Measurements from ENCODE around the gene LRRC8C. TPM values are rescaled to one million over a fixed set of nuclear protein-coding genes. Genes with fewer than 3 reads are reported as not detected.

Gene LRRC8C
- total RNA-seq, 2 donors from 2014 or later, result 15.8 to 25.4 TPM

- ATAC-seq, result no peak
- H3K4me3 Mint-ChIP-seq, result peak overlapping the region; percentile 95
- H3K36me3 Mint-ChIP-seq, result no peaks in the 10 kb centered on the region
Measured at GRCh38 chr1:89631816-89632656, 884 bp upstream of the LRRC8C start.

DNA sequence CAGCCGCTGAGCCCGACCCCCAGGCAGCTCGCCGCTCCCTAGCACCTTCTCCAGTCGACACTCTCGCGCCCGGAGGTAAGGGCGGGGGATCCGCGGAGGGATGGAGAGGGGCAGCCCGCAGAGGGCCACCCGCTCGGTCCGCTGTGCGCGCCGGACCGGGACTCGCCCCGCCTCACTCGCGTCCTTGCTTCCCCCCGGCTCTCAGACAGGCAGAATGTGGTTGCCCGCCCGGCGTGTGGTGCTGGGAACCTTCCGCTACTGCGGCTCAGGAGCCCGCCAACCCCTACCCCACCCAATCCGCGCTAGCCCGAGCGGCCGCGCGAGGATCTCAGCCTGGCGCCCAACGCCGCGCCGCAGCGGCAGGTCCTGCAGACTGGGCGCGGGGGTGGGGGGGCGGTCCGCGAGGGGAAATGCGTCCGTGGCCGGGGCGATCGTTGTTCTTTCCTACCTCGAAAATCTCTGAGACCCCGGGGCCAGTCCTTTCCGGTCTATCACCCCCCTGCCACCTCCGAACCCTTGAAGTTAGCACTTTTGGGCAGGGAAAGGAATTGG lies 404 bp downstream of the LRRC8C start:
- ATAC-seq, result peak; percentile 74 to 76
- peak overlapping the region; percentile 95 for H3K4me3 Mint-ChIP-seq
- peak overlapping the region; percentile 78 to 86 for H3K27ac Mint-ChIP-seq
- DNase-seq (ENCODE audit: low spot score), result peak; percentile 76
- H3K36me3 Mint-ChIP-seq, result no peaks in the 10 kb centered on the region
- H3K4me1 Mint-ChIP-seq (ENCODE audit: low read depth in 2 of 2), result peaks cover 46 to 73% of the 10 kb centered on the region in 2 donors
- no peaks in the 10 kb centered on the region for H3K9me3 Mint-ChIP-seq
- H3K27me3 Mint-ChIP-seq, result no peaks in the 10 kb centered on the region

More at GRCh38 chr1:89631816-89632656, 884 bp upstream of the LRRC8C start:
- DNase-seq (ENCODE audit: low spot score), result no peak
- Mint-ChIP-seq H3K27ac (peak overlapping the region; percentile 86 to 92), H3K4me1 (ENCODE audit: low read depth in 2 of 2) (peaks cover 37 to 67% of the 10 kb centered on the region in 2 donors), H3K9me3 (no peaks in the 10 kb centered on the region), H3K27me3 (no peaks in the 10 kb centered on the region)

DNA sequence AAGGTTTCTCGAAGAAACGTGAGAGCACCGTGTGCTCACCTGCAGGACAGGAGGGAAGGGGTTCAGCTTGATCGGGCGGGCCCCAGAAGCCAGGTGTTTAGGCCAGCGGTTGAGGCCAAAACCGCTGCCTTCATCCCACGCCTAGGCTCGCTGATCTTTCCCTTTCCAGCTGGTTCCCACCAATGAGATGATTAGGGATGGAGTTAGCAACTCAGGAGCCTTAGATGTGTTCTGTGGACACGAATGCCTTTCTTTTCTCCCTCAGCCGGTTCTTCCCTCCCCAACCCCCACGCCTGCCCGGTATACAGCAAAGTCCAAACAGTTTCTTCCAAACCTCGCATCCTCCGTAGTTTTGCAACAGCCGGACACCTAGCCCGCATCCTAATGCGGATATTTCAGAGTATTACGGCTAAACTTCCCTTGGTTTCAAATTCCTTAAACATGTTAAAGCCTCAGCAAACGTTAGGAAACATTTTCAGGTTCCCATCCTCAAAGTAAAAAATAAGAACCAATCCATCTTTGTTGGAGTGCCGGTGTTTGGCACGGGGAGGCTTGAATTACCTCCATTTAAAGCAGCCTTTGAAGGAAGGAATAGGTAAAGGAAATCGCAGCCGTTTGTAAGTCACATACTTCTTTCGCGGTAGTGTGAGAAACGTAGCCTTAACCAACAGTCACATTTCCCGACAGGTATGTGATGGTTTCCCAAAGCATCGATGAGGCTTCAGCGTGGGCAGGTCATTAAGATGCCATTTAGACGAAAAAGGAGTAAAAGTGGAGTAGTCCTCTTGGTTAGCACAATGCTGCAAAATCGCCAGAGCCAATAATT lies 1.1 kb downstream of the LRRC8C start:
- ATAC-seq (no peak), DNase-seq (ENCODE audit: low spot score) (no peak)
- H3K27me3 Mint-ChIP-seq, result no peaks in the 10 kb centered on the region
- H3K9me3 Mint-ChIP-seq, result no peaks in the 10 kb centered on the region
- peak overlapping the region; percentile 95 for H3K4me3 Mint-ChIP-seq
- H3K36me3 Mint-ChIP-seq, result no peaks in the 10 kb centered on the region
- peak overlapping the region; percentile 78 to 86 for H3K27ac Mint-ChIP-seq
- peaks cover 46 to 67% of the 10 kb centered on the region in 2 donors for H3K4me1 Mint-ChIP-seq (ENCODE audit: low read depth in 2 of 2)

GRCh38 chr1:89635825-89636815 lies 3.2 kb downstream of the LRRC8C start:
- Mint-ChIP-seq H3K36me3 (no peaks in the 10 kb centered on the region), H3K27me3 (no peaks in the 10 kb centered on the region)
- no peak for ATAC-seq

GRCh38 chr1:89637496-89637895 lies 4.6 kb downstream of the LRRC8C start:
- no peaks in the 10 kb centered on the region for H3K9me3 Mint-ChIP-seq
- H3K27me3 Mint-ChIP-seq, result no peaks in the 10 kb centered on the region
- ATAC-seq (no peak), DNase-seq (ENCODE audit: low spot score) (no peak)
- peak overlapping the region in 1 of 2 donors; percentile 63 for H3K27ac Mint-ChIP-seq
- H3K36me3 Mint-ChIP-seq, result no peaks in the 10 kb centered on the region
- peaks cover 37 to 54% of the 10 kb centered on the region in 2 donors for H3K4me1 Mint-ChIP-seq (ENCODE audit: low read depth in 2 of 2)
- no peak overlapping the region for H3K4me3 Mint-ChIP-seq

More at GRCh38 chr1:89635825-89636815, 3.2 kb downstream of the LRRC8C start:
- no peak for DNase-seq (ENCODE audit: low spot score)
- Mint-ChIP-seq H3K4me1 (ENCODE audit: low read depth in 2 of 2) (peaks cover 36 to 61% of the 10 kb centered on the region in 2 donors), H3K27ac (peak overlapping the region; percentile 54 to 63), H3K4me3 (peak overlapping the region; percentile 15), H3K9me3 (no peaks in the 10 kb centered on the region)

GRCh38 chr1:89640440-89640839 lies 7.5 kb downstream of the LRRC8C start:
- Mint-ChIP-seq H3K4me3 (no peak overlapping the region), H3K4me1 (ENCODE audit: low read depth in 2 of 2) (peaks cover 31 to 39% of the 10 kb centered on the region in 2 donors), H3K36me3 (peaks cover 6% of the 10 kb centered on the region), H3K27ac (peak overlapping the region in 1 of 2 donors; percentile 4), H3K27me3 (no peaks in the 10 kb centered on the region), H3K9me3 (no peaks in the 10 kb centered on the region)
- ATAC-seq (no peak), DNase-seq (ENCODE audit: low spot score) (no peak)

DNA sequence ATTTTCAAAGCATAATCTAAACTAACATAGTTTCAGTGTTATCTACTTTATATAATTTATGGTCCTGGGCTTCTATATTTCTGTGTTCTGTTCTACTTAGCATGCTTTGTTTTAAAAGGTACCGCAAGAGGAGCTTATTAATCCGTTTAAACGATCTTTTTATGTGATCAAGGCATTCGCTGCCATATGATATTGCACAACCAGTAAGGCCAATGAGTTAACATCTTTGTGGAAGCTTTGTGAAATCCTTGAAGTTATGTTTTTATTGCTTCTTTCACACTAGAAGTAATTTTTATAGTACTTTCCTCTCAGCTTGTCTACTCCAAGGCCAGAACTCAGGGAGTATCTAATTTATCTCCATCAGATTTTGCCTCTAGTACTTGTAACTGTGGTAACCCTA lies 8.9 kb downstream of the LRRC8C start:
- no peaks in the 10 kb centered on the region for H3K9me3 Mint-ChIP-seq
- H3K36me3 Mint-ChIP-seq, result peaks cover 13% of the 10 kb centered on the region
- H3K27me3 Mint-ChIP-seq, result no peaks in the 10 kb centered on the region
- no peak for DNase-seq (ENCODE audit: low spot score)
- H3K4me1 Mint-ChIP-seq (ENCODE audit: low read depth in 2 of 2), result peaks cover 21 to 27% of the 10 kb centered on the region in 2 donors
- no peak for ATAC-seq
- peak overlapping the region in 1 of 2 donors; percentile 65 for H3K27ac Mint-ChIP-seq
- no peak overlapping the region for H3K4me3 Mint-ChIP-seq

DNA sequence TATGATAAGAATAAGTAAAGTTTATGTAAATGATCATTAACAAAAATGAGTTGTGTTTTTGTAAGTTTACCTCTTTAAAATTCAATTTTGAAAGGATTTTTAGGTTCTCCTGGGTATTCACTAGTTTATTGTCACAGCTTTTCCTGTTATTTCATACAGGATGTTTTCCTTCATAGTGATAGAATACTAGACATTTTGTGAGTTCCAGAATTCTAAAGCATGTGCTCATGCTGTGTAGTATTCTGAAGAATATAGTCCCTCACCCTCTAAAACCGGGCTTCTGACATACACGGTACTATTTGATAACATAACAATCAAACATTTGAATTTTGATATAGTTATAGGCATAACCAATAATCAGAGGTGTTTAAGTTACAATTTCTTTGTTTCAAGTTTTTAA lies 10.7 kb downstream of the LRRC8C start:
- no peak for DNase-seq (ENCODE audit: low spot score)
- H3K4me3 Mint-ChIP-seq, result no peak overlapping the region
- H3K9me3 Mint-ChIP-seq, result no peaks in the 10 kb centered on the region
- no peak overlapping the region for H3K27ac Mint-ChIP-seq
- peaks cover 13% of the 10 kb centered on the region for H3K36me3 Mint-ChIP-seq
- H3K27me3 Mint-ChIP-seq, result no peaks in the 10 kb centered on the region
- no peak for ATAC-seq
- peaks cover 11 to 17% of the 10 kb centered on the region in 2 donors for H3K4me1 Mint-ChIP-seq (ENCODE audit: low read depth in 2 of 2)

GRCh38 chr1:89644119-89644814 lies 11.3 kb downstream of the LRRC8C start:
- DNase-seq (ENCODE audit: low spot score) (no peak), ATAC-seq (no peak)
- no peaks in the 10 kb centered on the region for H3K9me3 Mint-ChIP-seq
- no peaks in the 10 kb centered on the region for H3K27me3 Mint-ChIP-seq
- peaks cover 14 to 20% of the 10 kb centered on the region in 2 donors for H3K4me1 Mint-ChIP-seq (ENCODE audit: low read depth in 2 of 2)
- no peak overlapping the region for H3K4me3 Mint-ChIP-seq
- H3K27ac Mint-ChIP-seq, result no peak overlapping the region
- peaks cover 13% of the 10 kb centered on the region for H3K36me3 Mint-ChIP-seq

- Mint-ChIP-seq H3K9me3 (no peaks in the 10 kb centered on the region), H3K27me3 (no peaks in the 10 kb centered on the region), H3K4me1 (ENCODE audit: low read depth in 2 of 2) (peaks cover 22 to 23% of the 10 kb centered on the region in 2 donors), H3K4me3 (no peak overlapping the region), H3K27ac (no peak overlapping the region), H3K36me3 (peaks cover 13% of the 10 kb centered on the region)
- DNase-seq (ENCODE audit: low spot score) (no peak), ATAC-seq (no peak)
Measured at GRCh38 chr1:89646259-89646658, 13.3 kb downstream of the LRRC8C start.

- Mint-ChIP-seq H3K4me3 (no peak overlapping the region), H3K27me3 (no peaks in the 10 kb centered on the region), H3K27ac (peak overlapping the region; percentile 24 to 72), H3K9me3 (no peaks in the 10 kb centered on the region), H3K36me3 (peaks cover 13% of the 10 kb centered on the region), H3K4me1 (ENCODE audit: low read depth in 2 of 2) (peaks cover 30 to 43% of the 10 kb centered on the region in 2 donors)
- ATAC-seq (no peak), DNase-seq (ENCODE audit: low spot score) (no peak)
Measured at GRCh38 chr1:89649783-89650182, 16.9 kb downstream of the LRRC8C start.

GRCh38 chr1:89652373-89652772 lies 19.5 kb downstream of the LRRC8C start:
- no peak for DNase-seq (ENCODE audit: low spot score)
- no peak for ATAC-seq
- Mint-ChIP-seq H3K4me3 (no peak overlapping the region), H3K27ac (no peak overlapping the region), H3K27me3 (no peaks in the 10 kb centered on the region), H3K36me3 (no peaks in the 10 kb centered on the region), H3K4me1 (ENCODE audit: low read depth in 2 of 2) (peaks cover 41 to 60% of the 10 kb centered on the region in 2 donors), H3K9me3 (no peaks in the 10 kb centered on the region)
